ENCODE data around the gene RTN4R. TPM values are rescaled to one million over a fixed set of nuclear protein-coding genes. Genes with fewer than 3 reads are reported as not detected.
A peak's percentile ranks its signal among the peaks of the same experiment; 100 is the strongest.
"Not testable (repeated sequence)": the region's sequence is repeated elsewhere in the genome, so short reads cannot be mapped to it uniquely, and the experiment has no call there.

RTN4R gene
- total RNA-seq = 1 to 10 TPM; 2.6 to 3.1 TPM

DNA sequence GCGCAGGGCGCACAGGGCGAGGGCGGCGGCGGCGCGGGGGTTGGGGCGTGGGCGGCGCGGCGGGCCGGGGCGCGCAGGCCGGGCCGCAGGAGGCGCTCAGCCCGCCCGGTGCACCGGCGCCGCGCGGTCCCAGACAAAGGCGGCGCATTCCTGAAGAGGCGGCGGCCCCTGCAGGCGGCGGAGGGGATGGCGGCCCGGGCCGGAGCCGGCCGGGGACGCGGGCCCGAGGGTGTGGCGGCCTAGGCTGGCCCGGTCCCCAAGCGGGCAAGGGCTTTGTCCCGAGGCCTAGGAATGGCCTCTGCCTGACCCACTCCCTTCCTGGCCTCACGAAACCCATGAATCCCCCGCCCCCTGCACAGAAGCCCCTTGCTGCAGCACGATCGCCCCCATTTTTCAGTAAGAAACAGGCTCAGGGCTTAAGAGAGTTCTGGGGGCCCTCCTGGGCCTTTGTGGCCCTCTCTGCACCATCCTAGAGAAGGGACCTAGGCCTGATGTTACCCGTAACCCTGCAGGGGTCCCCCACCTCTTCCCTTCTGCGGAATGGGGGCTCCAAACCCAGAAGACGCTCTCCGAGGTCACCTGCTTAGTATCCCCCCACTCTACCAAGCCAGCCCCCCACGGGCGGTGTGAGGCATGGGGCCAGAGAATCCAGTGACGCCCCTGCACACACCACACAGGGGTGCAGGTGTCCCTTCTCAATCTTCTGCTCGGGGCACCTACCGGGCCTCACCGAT lies at the start of gene RTN4R:
TSS of gene RTN4R (minus strand) at position 40 of the 734 bp plus-strand sequence. CDS start 226 bp downstream, outside the sequence.
- ChIA-PET POLR2A (no interaction called here), CTCF (interaction anchor here (0.6 kb wide), 1 partner anchor 113 kb away, joined by 3 read pairs; no protein-coding TSS in a partner anchor)
- peaks cover 3% of the 10 kb centered on the region for H3K27me3 Mint-ChIP-seq
- peak; percentile 70 for DNase-seq
- H3K27ac Mint-ChIP-seq = no peak within 1 kb of the TSS
- peak within 1 kb of the TSS; percentile 45 for H3K4me3 Mint-ChIP-seq
- no peaks in the 10 kb centered on the region for H3K36me3 Mint-ChIP-seq
- intact Hi-C loops (cut with micrococcal nuclease) = loop anchor here (10.0 kb wide), 1 partner anchor 64 kb away; no protein-coding TSS in a partner anchor
- H3K4me1 Mint-ChIP-seq (ENCODE audit: low read depth) = peaks cover 3% of the 10 kb centered on the region
- H3K9me3 Mint-ChIP-seq = no peaks in the 10 kb centered on the region

DNA sequence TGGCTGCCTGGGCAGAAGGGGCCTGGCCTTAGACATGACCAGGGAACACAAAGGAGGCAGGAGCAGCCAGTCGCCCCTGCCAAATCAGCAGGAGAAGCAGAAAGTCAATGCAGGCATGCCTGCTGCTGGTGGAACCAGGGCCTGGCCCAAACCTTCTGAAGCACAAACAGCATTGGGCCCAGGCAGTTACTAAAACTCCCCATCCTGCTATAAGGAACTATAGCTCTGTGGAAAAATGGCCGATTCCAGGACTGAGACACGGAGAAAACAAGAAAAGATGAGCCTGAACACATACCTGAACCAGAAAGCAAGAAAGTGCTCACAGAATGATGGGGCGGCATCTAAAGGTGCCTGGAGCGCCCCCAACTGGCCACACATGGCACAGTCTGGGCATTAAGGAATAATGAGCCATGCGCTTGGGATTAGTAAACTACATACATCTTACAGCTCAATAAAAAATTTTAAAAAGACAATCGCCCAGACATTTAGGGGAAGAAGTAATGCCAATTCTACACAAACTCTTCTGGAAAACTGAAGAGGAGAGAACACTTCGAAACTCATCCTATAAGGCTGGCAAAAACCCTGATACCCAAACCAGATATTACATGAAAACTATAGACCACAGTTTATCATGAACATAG lies 49.4 kb upstream of the RTN4R start:
- intact Hi-C loops (cut with micrococcal nuclease); POLR2A ChIA-PET; H3K9me3 Mint-ChIP-seq; H3K36me3 Mint-ChIP-seq; H3K27ac Mint-ChIP-seq; H3K27me3 Mint-ChIP-seq: not testable (repeated sequence)
- peak; percentile 65 for DNase-seq
- Mint-ChIP-seq H3K4me1 (ENCODE audit: low read depth) (peaks cover 45% of the 10 kb centered on the region), H3K4me3 (peak overlapping the region; percentile 23)
- CTCF ChIA-PET = interaction anchor here (0.7 to 1.8 kb wide), 7 partner anchors 8 to 507 kb away, joined by 3 to 7 read pairs (median 3); no protein-coding TSS in a partner anchor

DNA sequence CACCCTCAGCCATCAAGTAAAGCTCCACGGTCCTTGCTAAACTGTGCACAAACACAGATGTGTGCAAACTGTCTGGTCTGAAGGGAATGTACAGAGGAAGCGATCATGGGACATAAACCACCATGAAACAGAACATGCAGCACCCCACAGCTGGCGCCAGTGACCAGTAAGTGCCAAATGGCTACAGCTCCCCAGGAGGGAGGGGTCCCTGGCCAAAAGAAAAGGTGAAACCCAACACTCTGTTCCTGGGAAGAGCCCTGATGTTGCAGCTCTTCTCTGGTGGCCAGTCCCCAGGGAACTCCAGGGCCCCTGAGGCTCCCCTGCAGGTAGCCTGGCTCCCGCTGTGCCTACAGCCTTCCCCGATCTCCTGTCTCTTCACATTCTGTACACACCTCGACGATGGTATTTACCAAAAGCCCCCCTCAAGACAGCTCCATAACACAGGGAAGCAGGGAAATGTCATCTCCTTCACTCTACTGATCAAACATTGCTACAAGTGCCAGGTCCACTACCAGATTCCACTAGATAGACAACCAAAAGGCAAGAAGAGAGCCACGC lies 48.8 kb upstream of the RTN4R start:
- ChIA-PET CTCF (interaction anchor here (0.7 to 1.8 kb wide), 5 partner anchors 8 to 101 kb away, joined by 3 to 7 read pairs (median 3); no protein-coding TSS in a partner anchor), POLR2A (no interaction called here)
- Mint-ChIP-seq H3K36me3 (peaks cover 2% of the 10 kb centered on the region), H3K4me3 (no peak overlapping the region), H3K4me1 (ENCODE audit: low read depth) (peaks cover 41% of the 10 kb centered on the region), H3K27me3 (no peaks in the 10 kb centered on the region), H3K9me3 (no peaks in the 10 kb centered on the region), H3K27ac (no peak overlapping the region)
- DNase-seq = no peak
- intact Hi-C loops (cut with micrococcal nuclease) = no loop called here

DNA sequence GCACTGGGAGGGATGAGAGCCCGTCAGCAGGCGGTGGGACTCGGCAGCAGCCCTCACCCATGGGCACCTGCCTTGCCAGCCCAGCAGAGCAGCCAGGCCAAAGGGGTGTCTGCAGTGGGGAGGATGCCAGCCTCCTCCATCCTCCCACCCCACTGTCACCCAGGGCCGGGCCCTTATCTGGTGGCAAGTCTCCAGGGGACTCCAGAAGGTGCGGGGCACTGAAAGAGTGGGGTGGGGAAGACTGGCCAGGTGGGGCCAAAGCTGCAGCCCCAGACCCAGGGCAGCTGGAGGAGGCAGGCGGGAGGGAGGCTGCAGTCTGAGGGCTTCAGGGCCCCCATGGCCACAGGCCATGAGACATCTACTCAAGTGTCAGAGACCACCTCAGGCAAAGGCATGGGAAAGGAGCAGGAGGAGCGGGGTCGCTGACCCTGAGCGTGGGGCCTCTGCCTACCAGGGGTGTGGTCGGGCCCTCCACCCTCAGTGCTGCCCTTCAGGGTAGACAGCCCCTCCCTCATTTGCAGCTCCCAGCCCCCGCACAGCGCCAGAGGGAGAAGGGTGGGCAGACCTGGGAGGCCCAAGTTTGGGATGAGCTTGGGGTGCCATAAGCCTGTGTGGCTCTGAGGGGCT lies 48.2 kb upstream of the RTN4R start:
- peaks cover 2% of the 10 kb centered on the region for H3K36me3 Mint-ChIP-seq
- H3K27ac Mint-ChIP-seq = no peak overlapping the region
- intact Hi-C loops (cut with micrococcal nuclease) = no loop called here
- H3K27me3 Mint-ChIP-seq = no peaks in the 10 kb centered on the region
- peaks cover 36% of the 10 kb centered on the region for H3K4me1 Mint-ChIP-seq (ENCODE audit: low read depth)
- DNase-seq = no peak
- no peak overlapping the region for H3K4me3 Mint-ChIP-seq
- ChIA-PET POLR2A (no interaction called here), CTCF (interaction anchor here (0.8 to 1.8 kb wide), 2 partner anchors 17 to 159 kb away, joined by 3 to 7 read pairs; no protein-coding TSS in a partner anchor)
- H3K9me3 Mint-ChIP-seq = no peaks in the 10 kb centered on the region

DNA sequence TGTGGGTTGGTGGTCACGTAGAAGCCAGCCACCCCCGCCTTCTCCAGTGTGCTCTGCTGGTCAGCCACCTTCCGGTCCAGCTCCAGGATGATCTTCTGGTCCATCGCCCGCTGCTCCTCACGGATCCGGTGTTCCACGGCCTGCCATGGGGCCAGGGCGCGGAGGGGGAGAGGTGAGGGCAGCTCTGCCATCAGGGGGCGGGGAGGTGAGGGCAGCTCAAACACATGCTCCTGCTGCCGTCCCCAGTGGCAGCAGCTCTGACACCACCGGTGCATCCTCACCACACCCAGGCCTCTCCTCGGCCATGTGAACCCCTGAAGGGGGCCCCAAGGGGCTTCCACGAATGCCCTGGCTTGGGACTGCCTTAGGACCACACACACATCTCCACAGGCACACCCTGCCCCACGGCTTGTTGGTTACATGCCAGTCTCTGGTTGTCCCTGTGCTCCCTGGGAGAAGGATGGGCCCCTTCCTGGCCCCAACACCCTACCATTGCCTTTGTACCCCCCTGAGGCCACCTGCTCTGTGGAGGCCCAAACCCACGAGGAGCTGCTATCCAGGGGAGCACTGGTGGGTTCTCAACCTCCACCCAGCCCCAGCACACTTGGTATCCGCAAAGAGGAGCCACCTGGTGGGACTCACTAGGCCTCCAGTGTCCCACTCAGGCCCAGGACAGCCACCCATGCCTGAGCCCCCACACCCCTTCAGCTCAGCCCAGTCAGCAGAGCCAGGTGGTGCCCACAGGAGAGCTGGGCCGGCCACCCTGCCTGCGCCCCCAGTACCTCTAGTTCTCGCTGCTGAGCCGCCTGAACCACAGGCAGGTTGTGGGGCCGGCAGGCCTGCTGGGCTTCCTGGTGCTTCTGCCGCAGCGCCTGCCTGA lies 47.5 kb upstream of the RTN4R start:
- Mint-ChIP-seq H3K4me3 (no peak overlapping the region), H3K9me3 (no peaks in the 10 kb centered on the region), H3K27me3 (no peaks in the 10 kb centered on the region), H3K4me1 (ENCODE audit: low read depth) (peaks cover 30% of the 10 kb centered on the region), H3K36me3 (peaks cover 1% of the 10 kb centered on the region), H3K27ac (no peak overlapping the region)
- CTCF ChIA-PET = interaction anchor here (0.8 kb wide), 1 partner anchor 159 kb away, joined by 3 read pairs; no protein-coding TSS in a partner anchor
- POLR2A ChIA-PET = no interaction called here
- DNase-seq = no peak
- intact Hi-C loops (cut with micrococcal nuclease) = no loop called here

DNA sequence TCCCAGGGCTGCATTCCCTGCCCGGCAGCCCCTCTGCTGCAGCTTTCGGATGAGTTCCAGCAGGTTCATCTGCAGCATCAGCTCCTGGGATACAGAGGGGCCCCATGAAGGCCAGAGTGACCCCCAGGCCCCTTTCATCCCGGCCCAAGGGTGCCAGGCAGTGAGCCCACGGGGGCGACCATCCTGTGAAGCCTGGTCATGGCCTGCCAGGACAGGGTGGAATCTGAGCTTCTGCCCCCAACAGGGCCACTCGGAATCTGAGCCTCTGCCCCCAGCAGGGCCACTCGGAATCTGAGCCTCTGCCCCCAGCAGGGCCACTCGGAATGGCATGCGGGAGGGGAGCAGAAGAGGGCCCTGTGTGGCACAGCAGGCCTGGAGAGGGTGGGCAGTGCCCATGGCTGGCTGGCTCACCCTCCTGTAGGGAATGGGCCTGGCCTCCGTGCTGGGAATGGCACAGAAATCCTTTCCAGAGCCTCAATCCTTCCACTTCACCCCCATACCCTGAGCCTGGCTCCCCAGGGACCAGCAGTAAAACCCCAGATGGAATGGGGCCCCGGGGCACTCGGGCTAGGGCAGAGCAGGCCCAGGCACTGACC lies 46.7 kb upstream of the RTN4R start:
- DNase-seq; H3K27ac Mint-ChIP-seq; H3K27me3 Mint-ChIP-seq; H3K9me3 Mint-ChIP-seq; intact Hi-C loops (cut with micrococcal nuclease); H3K4me3 Mint-ChIP-seq; CTCF ChIA-PET; H3K36me3 Mint-ChIP-seq; POLR2A ChIA-PET: not testable (repeated sequence)
- H3K4me1 Mint-ChIP-seq (ENCODE audit: low read depth) = peaks cover 29% of the 10 kb centered on the region

DNA sequence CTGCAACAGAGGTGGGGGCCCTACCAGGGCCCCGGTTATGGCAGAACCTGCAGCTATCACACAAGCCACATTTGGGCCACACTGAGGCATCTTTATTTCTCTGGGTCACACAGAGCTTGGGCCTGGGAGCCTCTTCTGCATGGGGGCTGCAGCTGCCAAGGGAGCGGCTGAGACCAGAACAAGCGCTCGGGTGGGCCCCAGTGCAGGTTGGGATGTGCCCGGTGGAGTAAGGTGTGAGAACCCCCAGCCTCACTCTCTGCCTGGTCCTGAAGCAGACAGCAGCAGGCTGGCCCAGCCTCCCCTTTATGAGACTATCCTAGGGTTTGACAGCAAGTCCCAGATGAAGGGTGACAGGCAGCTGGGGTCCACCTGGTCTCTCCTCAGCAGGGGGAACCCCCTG lies 46.1 kb upstream of the RTN4R start:
- H3K9me3 Mint-ChIP-seq; intact Hi-C loops (cut with micrococcal nuclease); DNase-seq; H3K4me3 Mint-ChIP-seq; CTCF ChIA-PET; POLR2A ChIA-PET; H3K36me3 Mint-ChIP-seq; H3K27me3 Mint-ChIP-seq; H3K27ac Mint-ChIP-seq: not testable (repeated sequence)
- peaks cover 27% of the 10 kb centered on the region for H3K4me1 Mint-ChIP-seq (ENCODE audit: low read depth)

DNA sequence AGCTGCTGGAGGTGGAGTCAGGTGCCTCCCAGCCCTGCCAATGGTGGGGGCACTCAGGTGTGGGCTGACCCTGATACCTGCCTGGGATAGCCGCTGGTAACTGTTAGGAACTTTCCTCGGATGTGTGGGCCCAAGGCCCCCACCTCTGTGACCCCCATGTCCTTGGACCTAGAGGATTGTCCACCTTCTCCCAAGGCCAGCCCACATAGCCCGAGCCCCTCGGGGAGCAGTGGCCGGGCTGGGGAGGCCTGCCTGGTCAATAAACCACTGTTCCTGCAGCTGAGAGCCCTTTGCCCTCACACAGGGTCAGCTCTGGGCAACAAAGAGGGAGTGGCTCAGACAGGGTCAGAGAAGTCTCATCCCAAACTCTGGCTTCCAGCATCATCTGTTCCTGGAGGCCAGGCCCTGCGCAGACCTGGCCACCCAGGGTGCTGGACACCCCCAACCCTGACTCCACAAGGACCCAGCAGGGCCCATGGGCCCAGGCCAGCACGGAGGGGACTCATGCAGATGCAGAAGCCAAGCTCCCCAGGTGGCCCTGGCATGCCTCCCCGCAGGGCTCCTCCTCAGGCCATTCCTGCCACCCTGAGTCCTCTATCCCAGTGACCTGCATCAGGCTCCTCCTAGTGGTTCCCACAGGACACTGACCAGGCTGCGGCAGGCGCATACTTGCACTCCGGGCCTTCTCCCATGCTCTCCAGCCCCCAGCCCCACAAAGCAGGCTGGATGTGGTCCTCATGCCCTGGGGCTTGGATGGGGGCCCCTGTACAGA lies 45.4 kb upstream of the RTN4R start:
- DNase-seq; intact Hi-C loops (cut with micrococcal nuclease); H3K9me3 Mint-ChIP-seq; H3K27ac Mint-ChIP-seq; H3K27me3 Mint-ChIP-seq; CTCF ChIA-PET; H3K4me3 Mint-ChIP-seq; POLR2A ChIA-PET; H3K36me3 Mint-ChIP-seq: not testable (repeated sequence)
- H3K4me1 Mint-ChIP-seq (ENCODE audit: low read depth) = peaks cover 21% of the 10 kb centered on the region

DNA sequence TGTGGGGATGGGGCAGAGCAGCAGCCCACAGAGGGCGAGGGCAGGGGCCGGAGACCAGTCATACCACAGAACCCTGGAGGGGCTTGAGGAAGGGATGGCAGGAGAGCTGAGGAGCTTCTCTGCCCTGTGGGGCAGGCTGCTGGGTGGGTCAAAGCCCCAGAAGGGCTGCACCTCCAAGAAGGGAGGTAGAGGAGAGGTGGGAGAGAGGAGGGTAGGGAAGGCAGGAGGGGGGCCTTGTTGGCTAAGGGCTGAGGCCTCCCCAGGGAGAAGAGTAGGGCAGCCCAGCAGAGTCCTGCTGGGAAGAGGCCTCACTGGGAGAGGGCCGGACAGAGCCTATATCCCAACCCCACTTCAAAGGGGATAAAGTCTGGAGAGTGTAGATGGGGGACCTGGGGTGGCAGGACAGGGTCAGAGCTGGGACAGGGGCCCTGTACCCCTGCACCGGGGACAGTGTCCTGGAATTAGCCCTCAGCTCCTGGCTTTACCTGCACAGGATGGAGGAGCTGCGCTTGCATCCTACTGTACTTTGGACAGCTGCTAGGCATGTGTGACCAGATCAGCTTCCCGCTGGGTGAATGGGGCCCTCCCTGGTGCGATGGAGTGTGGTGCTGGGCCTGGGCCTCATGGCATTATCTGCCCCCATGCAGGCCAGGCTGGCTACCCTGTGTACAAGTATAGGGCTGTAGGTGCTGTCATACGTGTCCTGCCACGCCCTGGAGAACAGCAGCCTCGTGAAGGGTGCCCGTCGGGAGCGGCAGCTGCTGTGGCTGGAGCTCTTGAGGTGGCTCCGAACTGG lies 44.5 kb upstream of the RTN4R start:
- Mint-ChIP-seq H3K27ac (no peak overlapping the region), H3K4me1 (ENCODE audit: low read depth) (peaks cover 12% of the 10 kb centered on the region), H3K4me3 (no peak overlapping the region), H3K27me3 (no peaks in the 10 kb centered on the region), H3K9me3 (no peaks in the 10 kb centered on the region), H3K36me3 (no peaks in the 10 kb centered on the region)
- no peak for DNase-seq
- POLR2A ChIA-PET = no interaction called here
- CTCF ChIA-PET = no interaction called here
- intact Hi-C loops (cut with micrococcal nuclease) = no loop called here

DNA sequence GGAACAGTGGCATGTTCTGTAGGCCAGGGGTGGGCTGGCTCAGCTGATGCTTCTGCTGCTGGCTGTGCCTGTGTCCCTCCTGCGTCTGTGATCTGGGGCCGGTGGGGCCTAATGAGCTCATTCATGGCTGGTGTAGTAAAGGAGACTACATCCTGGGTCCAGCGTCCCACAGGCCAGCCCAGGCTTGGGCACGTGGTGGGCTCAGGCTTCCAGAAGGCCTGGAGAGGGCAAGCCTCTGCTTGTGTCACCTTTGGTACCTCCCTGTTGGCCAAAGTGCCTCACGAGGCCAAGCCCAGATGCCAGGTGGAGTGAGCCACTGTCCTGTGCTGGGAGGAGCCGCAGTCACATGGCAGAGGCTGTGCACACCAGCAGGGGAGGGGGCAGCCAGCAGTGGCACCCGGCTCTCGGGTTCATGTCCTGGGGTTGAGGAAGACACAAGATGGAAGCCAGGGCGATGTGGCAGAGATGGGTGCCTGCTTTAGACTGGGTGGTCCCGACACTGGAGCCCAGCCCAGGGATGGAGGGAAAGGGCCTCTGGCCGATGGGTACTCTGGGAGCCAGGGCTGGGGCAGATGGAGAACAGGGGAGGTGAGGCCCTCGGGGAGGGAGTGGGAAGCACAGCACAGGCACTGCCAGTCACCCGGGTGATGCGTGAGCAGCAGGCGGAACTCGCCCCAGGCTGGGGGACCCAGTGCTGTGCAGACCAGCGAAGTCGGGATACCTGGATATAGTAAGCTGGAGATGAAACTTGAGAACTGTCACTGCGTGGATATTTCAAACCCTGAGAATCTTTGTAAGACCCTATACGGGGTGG lies 43.3 kb upstream of the RTN4R start:
- intact Hi-C loops (cut with micrococcal nuclease); DNase-seq; H3K4me3 Mint-ChIP-seq; H3K4me1 Mint-ChIP-seq (ENCODE audit: low read depth); H3K9me3 Mint-ChIP-seq; H3K27ac Mint-ChIP-seq; H3K36me3 Mint-ChIP-seq; POLR2A ChIA-PET; H3K27me3 Mint-ChIP-seq: not testable (repeated sequence)
- CTCF ChIA-PET = interaction anchor here (1.0 kb wide), 1 partner anchor 154 kb away, joined by 3 read pairs; no protein-coding TSS in a partner anchor
